HepG2 (cell line): ENCODE measurements around the gene MYO5B. TPM values are rescaled to one million over a fixed set of nuclear protein-coding genes. Genes with fewer than 3 reads are reported as not detected.
A peak's percentile ranks its signal among the peaks of the same experiment; 100 is the strongest.

ENCODE experiments used
- ATAC-seq: fragments of 200-7000 bp; cut with Tn5 transposase; 3 replicates; pipeline ENCODE4 v1.9.1; 2020; ENCODE audit warnings: mild to moderate bottlenecking, moderate library complexity
- BruUV-seq: library from RNA; stranded (reverse); fragments of 400-500 nt; replicated peaks from 2 replicates; lab custom pipeline; 2021; lab: Mats Ljungman, UMichigan
- CTCF ChIA-PET: fragments of 300-600 bp; formaldehyde crosslinking; extraction: SDS; loops from one replicate; lab custom pipeline; 2021; ENCODE audit warnings: low total read pairs, inconsistent platforms, low intra/inter-chr PET ratio; lab: Yijun Ruan, JAX
- POLR2A ChIA-PET: fragments of 350-600 bp; sonication (Branson Sonifier 250); formaldehyde crosslinking; loops from one replicate; lab custom pipeline; 2020; ENCODE audit warnings: antibody characterized with exemption, inconsistent platforms; lab: Yijun Ruan, JAX
- DNase-seq: peaks from one replicate; pipeline ENCODE4 v3.0.0-alpha.2; 2015; ENCODE audit warnings: low spot score
- FAIRE-seq: peaks from 3 replicates; lab custom pipeline; 2011; peaks lifted over from hg19 to GRCh38; lab: Jason Lieb, UNC
- H2AFZ ChIP-seq: one replicate; pipeline ENCODE4 v1.6.1; 2011; ENCODE audit warnings: low read length, inconsistent platforms
- H3K27ac ChIP-seq: fragments of 300-600 bp; 3 replicates; pipeline ENCODE4 v1.8.0; 2011; ENCODE audit warnings: mixed run types, mild to moderate bottlenecking, mixed read lengths, low read length, inconsistent platforms; ENCODE audit not compliant: insufficient read depth; ENCODE audit errors: extremely low read length
- H3K27me3 ChIP-seq, 2 experiments: fragments of 200-600 bp in 1 of 2; 2 replicates in 1 of 2; 3 replicates in 1 of 2; pipeline versions ENCODE4 v1.6.0 to v1.8.0; 2011; ENCODE audit warnings: low read length in 2 of 2, mild to moderate bottlenecking in 2 of 2, moderate library complexity in 2 of 2, inconsistent platforms in 1 of 2; ENCODE audit not compliant: insufficient read depth in 2 of 2, control insufficient read depth in 1 of 2
- H3K36me3 ChIP-seq, 2 experiments: fragments of 200-600 bp in 1 of 2; replicated peaks in 1 of 2; 2 replicates in 1 of 2; 3 replicates in 1 of 2; pipeline versions ENCODE4 v1.5.1 to v1.8.0; 2011; ENCODE audit warnings: low read length in 2 of 2, inconsistent platforms in 1 of 2; ENCODE audit not compliant: insufficient read depth in 2 of 2, control insufficient read depth in 1 of 2
- H3K4me1 ChIP-seq: 2 replicates; pipeline ENCODE4 v1.5.1; 2012; ENCODE audit warnings: low read length, inconsistent platforms; ENCODE audit not compliant: insufficient read depth
- H3K4me2 ChIP-seq: 2 replicates; pipeline ENCODE4 v1.6.0; 2011; ENCODE audit warnings: low read depth, low read length, inconsistent platforms
- H3K4me3 ChIP-seq, 3 experiments: fragments of 200-600 bp in 1 of 3; sonication (generic), shearing (Covaris generic) in 1 of 3; replicated peaks in 1 of 3; 2 replicates each; pipeline ENCODE4 v1.5.1; 2011 to 2016; ENCODE audit warnings: low read length in 3 of 3, inconsistent platforms in 2 of 3, low read depth in 2 of 3, mild to moderate bottlenecking in 2 of 3, control low read depth in 1 of 3, mixed read lengths in 1 of 3; ENCODE audit not compliant: insufficient read depth in 1 of 3
- H3K79me2 ChIP-seq: one replicate; pipeline ENCODE4 v1.6.1; 2011; ENCODE audit warnings: low read length, inconsistent platforms; ENCODE audit not compliant: insufficient read depth
- H3K9ac ChIP-seq: 2 replicates; pipeline ENCODE4 v1.6.0; 2011; ENCODE audit warnings: mild to moderate bottlenecking, low read depth, low read length, inconsistent platforms; ENCODE audit not compliant: insufficient read depth
- H3K9me3 ChIP-seq: 2 replicates; pipeline ENCODE4 v1.5.1; 2012; ENCODE audit warnings: mild to moderate bottlenecking, low read length
- H4K20me1 ChIP-seq: 2 replicates; pipeline ENCODE4 v1.6.0; 2011; ENCODE audit warnings: inconsistent platforms, mild to moderate bottlenecking, low read length, moderate library complexity; ENCODE audit not compliant: insufficient read depth
- DPF2 ChIP-seq: sonication (generic); formaldehyde crosslinking; IDR thresholded peaks from 2 replicates; pipeline ENCODE4 v1.4.0; 2020; ENCODE audit warnings: mild to moderate bottlenecking, low read depth, missing genetic modification reagents, borderline replicate concordance
- NFYB ChIP-seq: sonication (generic); formaldehyde crosslinking; IDR thresholded peaks from 2 replicates; pipeline ENCODE4 v1.4.0; 2020; ENCODE audit warnings: missing genetic modification reagents
- PLRG1 ChIP-seq: fragments of 450-650 bp; conservative IDR thresholded peaks from 2 replicates; pipeline ENCODE4 v1.6.1; 2016
- TAF1 ChIP-seq: sonication (generic); formaldehyde crosslinking; IDR thresholded peaks from 2 replicates; pipeline ENCODE4 v1.4.0; 2020; ENCODE audit warnings: missing genetic modification reagents
- ZBTB1 ChIP-seq: sonication (generic); formaldehyde crosslinking; IDR thresholded peaks from 2 replicates; pipeline ENCODE4 v1.4.0; 2020; ENCODE audit warnings: missing genetic modification reagents, borderline replicate concordance
- ZNF230 ChIP-seq: sonication (generic); formaldehyde crosslinking; IDR thresholded peaks from 2 replicates; pipeline ENCODE4 v1.4.0; 2020; ENCODE audit warnings: mild to moderate bottlenecking, missing genetic modification reagents
- ZNF234 ChIP-seq: sonication (generic); formaldehyde crosslinking; conservative IDR thresholded peaks from 2 replicates; pipeline ENCODE4 v1.5.1; 2020; ENCODE audit warnings: mild to moderate bottlenecking, missing genetic modification reagents
- ZNF235 ChIP-seq: sonication (generic); formaldehyde crosslinking; IDR thresholded peaks from 2 replicates; pipeline ENCODE4 v1.8.1; 2023; ENCODE audit warnings: mild to moderate bottlenecking, missing genetic modification reagents, borderline replicate concordance
- ZNF530 ChIP-seq: sonication (generic); formaldehyde crosslinking; IDR thresholded peaks from 2 replicates; pipeline ENCODE4 v1.5.0; 2020; ENCODE audit warnings: low read depth, mild to moderate bottlenecking, missing genetic modification reagents
- ZNF572 ChIP-seq: sonication (generic); formaldehyde crosslinking; IDR thresholded peaks from 2 replicates; pipeline ENCODE4 v1.5.1; 2020; ENCODE audit warnings: mild to moderate bottlenecking, missing genetic modification reagents
- ZNF678 ChIP-seq: sonication (generic); formaldehyde crosslinking; IDR thresholded peaks from 2 replicates; pipeline ENCODE4 v1.4.0; 2020; ENCODE audit warnings: mild to moderate bottlenecking, missing genetic modification reagents
- ZNF761 ChIP-seq: sonication (generic); formaldehyde crosslinking; conservative IDR thresholded peaks from 2 replicates; pipeline ENCODE4 v1.4.0; 2020; ENCODE audit warnings: mild to moderate bottlenecking, missing genetic modification reagents
- ZNF772 ChIP-seq: sonication (generic); formaldehyde crosslinking; IDR thresholded peaks from 2 replicates; pipeline ENCODE4 v1.5.0; 2020; ENCODE audit warnings: mild to moderate bottlenecking, missing genetic modification reagents
- WGBS: methylation state at CpG from one replicate; pipeline ENCODE4 v1.1.6; 2017; ENCODE audit warnings: low lambda C conversion rate; 5-methylcytosine and 5-hydroxymethylcytosine counted together
- in situ Hi-C: cut with HindIII; loops from 2 replicates; pipeline ENCODE4 v1.10.0; 2017; ENCODE audit warnings: low pct_unique_long_range_greater_than_20kb; ENCODE audit not compliant: extremely low pct_ligation_motif_present
- intact Hi-C: fragments of 100-400 bp; cut with micrococcal nuclease; formaldehyde crosslinking; loops from one replicate; pipeline ENCODE4 v1.10.0; 2022; ENCODE audit not compliant: unreplicated experiment
- polyA plus RNA-seq, 8 experiments: library from polyadenylated mRNA; depleted of rRNA in 3 of 8; stranded (reverse) in 7 of 8; unstranded in 1 of 8; fragments of >200 nt; fragmentation: Illumina TruSeq in 4 of 8; extraction: Trizol in 4 of 8; gene quantifications; 2 replicates each; pipeline versions ENCODE4 v1.2.1 to v1.2.3, GENCODE V29; 2011 to 2016; ENCODE audit warnings: low read depth in 4 of 8, missing spikeins in 1 of 8, mixed read lengths in 1 of 8; ENCODE audit not compliant: insufficient read depth in 1 of 8
- total RNA-seq, 5 experiments: library from RNA; depleted of rRNA; stranded (reverse); fragments of >200 nt; fragmentation: Illumina TruSeq; extraction: Trizol; gene quantifications; 2 replicates each; pipeline ENCODE4 v1.2.3, GENCODE V29; 2016; ENCODE audit warnings: low read depth in 1 of 5
- TF ChIP-seq, protein P1 (sequence below): sonication (generic); formaldehyde crosslinking; IDR thresholded peaks from 2 replicates; pipeline ENCODE4 v1.4.0; 2020; ENCODE audit warnings: missing genetic modification reagents, mild to moderate bottlenecking, borderline replicate concordance
- TF ChIP-seq, protein P2 (sequence below): fragments of 450-650 bp; IDR thresholded peaks from 2 replicates; pipeline ENCODE4 v1.6.1; 2017
- TF ChIP-seq, protein P3 (sequence below): sonication (generic); formaldehyde crosslinking; IDR thresholded peaks from 2 replicates; pipeline ENCODE4 v1.4.0; 2020; ENCODE audit warnings: mild to moderate bottlenecking, missing genetic modification reagents

Gene MYO5B
- total and polyA plus RNA-seq, 2 of the 13 experiments (the other 11 are each of a cell fraction or from before 2014, with no cell fraction given) = 13.1 to 24.0 TPM

DNA sequence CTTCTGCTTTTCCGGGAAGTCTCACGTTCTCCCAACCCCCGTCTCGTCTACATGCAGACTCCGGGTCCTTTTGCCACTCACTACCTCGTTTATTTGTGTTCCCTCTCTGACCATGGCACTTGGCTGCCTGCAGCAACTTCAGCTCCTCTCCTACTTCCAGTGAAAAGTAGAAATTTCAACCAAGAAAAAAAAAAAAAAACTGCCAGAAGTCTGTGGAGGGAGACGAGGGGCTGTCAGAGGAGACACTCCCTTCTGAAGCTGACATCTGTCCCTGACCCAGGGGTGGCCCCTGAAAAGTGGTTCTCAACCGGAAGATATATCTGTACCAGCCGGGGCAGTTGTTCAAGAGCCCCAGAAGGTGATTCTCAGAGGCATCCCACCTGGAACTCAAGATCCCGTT, 742 bp upstream of the MYO5B start:
- WGBS = 6% methylated on average over 9 of the region's 10 CpGs
- ATAC-seq (no peak), DNase-seq (no peak)
- H3K9me3 ChIP-seq = no peaks in the 10 kb centered on the region
- H3K79me2 ChIP-seq = peaks cover 3% of the 10 kb centered on the region
- in situ Hi-C loops = loop anchor here (5.0 to 10.0 kb wide), 2 partner anchors 138 to 281 kb away; no protein-coding TSS in a partner anchor
- peaks cover 0 to 20% of the 10 kb centered on the region in 2 experiments; a peak in 4 of 5 replicates for H3K27me3 ChIP-seq
- POLR2A ChIA-PET = interaction anchor here (0.6 to 1.2 kb wide), 4 partner anchors 8 to 124 kb away, joined by 3 read pairs; no protein-coding TSS in a partner anchor
- no peak overlapping the region for H3K27ac ChIP-seq
- no peaks in the 10 kb centered on the region for H4K20me1 ChIP-seq
- peak overlapping the region; percentile 61 for H2AFZ ChIP-seq
- H3K36me3 ChIP-seq = no peaks in the 10 kb centered on the region
- CTCF ChIA-PET = interaction anchor here (0.6 to 2.4 kb wide), 3 partner anchors 138 to 208 kb away, joined by 3 to 15 read pairs (median 10); no protein-coding TSS in a partner anchor
- H3K4me2 ChIP-seq = peak overlapping the region; percentile 96
- TF ChIP-seq ZNF761 (CRISPR knock-in tag) (no peak), ZNF678 (CRISPR knock-in tag) (no peak), ZNF530 (CRISPR knock-in tag) (no peak), ZNF230 (no peak), PLRG1 (no peak), ZNF235 (CRISPR knock-in tag) (no peak), ZBTB1 (CRISPR knock-in tag) (no peak), TAF1 (CRISPR knock-in tag) (no peak), ZNF572 (no peak), ZNF234 (CRISPR knock-in tag) (no peak), NFYB (CRISPR knock-in tag) (no peak), DPF2 (CRISPR knock-in tag) (no peak), ZNF772 (no peak)
- TF ChIP-seq, protein P1, sequence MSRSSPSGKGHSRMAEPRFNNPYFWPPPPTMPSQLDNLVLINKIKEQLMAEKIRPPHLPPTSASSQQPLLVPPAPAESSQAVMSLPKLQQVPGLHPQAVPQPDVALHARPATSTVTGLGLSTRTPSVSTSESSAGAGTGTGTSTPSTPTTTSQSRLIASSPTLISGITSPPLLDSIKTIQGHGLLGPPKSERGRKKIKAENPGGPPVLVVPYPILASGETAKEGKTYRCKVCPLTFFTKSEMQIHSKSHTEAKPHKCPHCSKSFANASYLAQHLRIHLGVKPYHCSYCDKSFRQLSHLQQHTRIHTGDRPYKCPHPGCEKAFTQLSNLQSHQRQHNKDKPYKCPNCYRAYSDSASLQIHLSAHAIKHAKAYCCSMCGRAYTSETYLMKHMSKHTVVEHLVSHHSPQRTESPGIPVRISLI (CRISPR knock-in tag) = no peak
- TF ChIP-seq, protein P2, sequence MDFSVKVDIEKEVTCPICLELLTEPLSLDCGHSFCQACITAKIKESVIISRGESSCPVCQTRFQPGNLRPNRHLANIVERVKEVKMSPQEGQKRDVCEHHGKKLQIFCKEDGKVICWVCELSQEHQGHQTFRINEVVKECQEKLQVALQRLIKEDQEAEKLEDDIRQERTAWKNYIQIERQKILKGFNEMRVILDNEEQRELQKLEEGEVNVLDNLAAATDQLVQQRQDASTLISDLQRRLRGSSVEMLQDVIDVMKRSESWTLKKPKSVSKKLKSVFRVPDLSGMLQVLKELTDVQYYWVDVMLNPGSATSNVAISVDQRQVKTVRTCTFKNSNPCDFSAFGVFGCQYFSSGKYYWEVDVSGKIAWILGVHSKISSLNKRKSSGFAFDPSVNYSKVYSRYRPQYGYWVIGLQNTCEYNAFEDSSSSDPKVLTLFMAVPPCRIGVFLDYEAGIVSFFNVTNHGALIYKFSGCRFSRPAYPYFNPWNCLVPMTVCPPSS = no peak
- TF ChIP-seq, protein P3, sequence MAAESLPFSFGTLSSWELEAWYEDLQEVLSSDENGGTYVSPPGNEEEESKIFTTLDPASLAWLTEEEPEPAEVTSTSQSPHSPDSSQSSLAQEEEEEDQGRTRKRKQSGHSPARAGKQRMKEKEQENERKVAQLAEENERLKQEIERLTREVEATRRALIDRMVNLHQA (CRISPR knock-in tag) = no peak
- TF ChIP-seq, all 625 proteins: peak for 0
- intact Hi-C loops = loop anchor here (1.0 kb wide), 2 partner anchors 105 to 138 kb away; no protein-coding TSS in a partner anchor
- H3K4me1 ChIP-seq = peaks cover 34% of the 10 kb centered on the region
- H3K9ac ChIP-seq = no peak overlapping the region
- no peak for FAIRE-seq
- H3K4me3 ChIP-seq = peak overlapping the region; percentile 54 to 90 (median 83); a peak in 5 of 6 replicates
- no TSS peak for BruUV-seq
